GM12878 (cell line): Measurements from ENCODE around the gene CA11. TPM values are rescaled to one million over a fixed set of nuclear protein-coding genes. Genes with fewer than 3 reads are reported as not detected.

ENCODE experiments used
- ATAC-seq: fragments of 200-7000 bp; cut with Tn5 transposase; 3 replicates; pipeline ENCODE4 v1.9.1; 2020; ENCODE audit warnings: mild to moderate bottlenecking, moderate library complexity
- BruUV-seq: library from RNA; stranded (reverse); fragments of 400-500 nt; replicated peaks from 2 replicates; lab custom pipeline; 2021; lab: Mats Ljungman, UMichigan
- CTCF ChIA-PET: fragments of 300-600 bp; sonication (Branson Sonifier 250); formaldehyde crosslinking; extraction: SDS; loops from one replicate; lab custom pipeline; 2021; ENCODE audit warnings: inconsistent platforms; lab: Yijun Ruan, JAX
- POLR2A ChIA-PET: fragments of 350-600 bp; formaldehyde crosslinking; extraction: SDS; loops from one replicate; lab custom pipeline; 2021; ENCODE audit warnings: inconsistent platforms; lab: Charles Lee
- RAD21 ChIA-PET: fragments of 300-600 bp; sonication (Branson Sonifier 250); formaldehyde crosslinking; loops from one replicate; lab custom pipeline; 2023; ENCODE audit warnings: antibody characterized with exemption; ENCODE audit not compliant: unreplicated experiment; lab: Charles Lee
- SMC1A ChIA-PET: fragments of 300-600 bp; sonication (Branson Sonifier 250); formaldehyde crosslinking; loops from one replicate; lab custom pipeline; 2023; ENCODE audit not compliant: unreplicated experiment, uncharacterized antibody; lab: Charles Lee
- DNase-seq: peaks from one replicate; pipeline ENCODE4 v3.0.0-alpha.2; 2011; ENCODE audit warnings: low read depth, low spot score
- FAIRE-seq: peaks from 3 replicates; lab custom pipeline; 2011; peaks lifted over from hg19 to GRCh38; lab: Jason Lieb, UNC
- H2AFZ ChIP-seq: 2 replicates; pipeline ENCODE4 v1.6.0; 2011; ENCODE audit warnings: low read depth, low read length, control low read depth; ENCODE audit not compliant: control insufficient read depth
- H3K27ac ChIP-seq: 2 replicates; pipeline ENCODE4 v1.5.1; 2011; ENCODE audit warnings: control low read depth; ENCODE audit not compliant: control insufficient read depth, insufficient read depth
- H3K27me3 ChIP-seq, 2 experiments: replicated peaks in 1 of 2; 2 replicates each; pipeline versions ENCODE4 v1.6.0 to v1.6.1; 2011; ENCODE audit warnings: low read length in 1 of 2; ENCODE audit not compliant: control insufficient read depth in 2 of 2, insufficient read depth in 2 of 2
- H3K36me3 ChIP-seq, 2 experiments: 2 replicates each; pipeline ENCODE4 v1.5.1; 2011; ENCODE audit warnings: low read length in 1 of 2; ENCODE audit not compliant: control insufficient read depth in 2 of 2, insufficient read depth in 2 of 2
- H3K4me1 ChIP-seq: 2 replicates; pipeline ENCODE4 v1.6.1; 2011; ENCODE audit warnings: mild to moderate bottlenecking, low read length, moderate library complexity, mixed read lengths; ENCODE audit not compliant: control insufficient read depth, insufficient read depth
- H3K4me2 ChIP-seq: 2 replicates; pipeline ENCODE4 v1.6.0; 2011; ENCODE audit warnings: control low read depth; ENCODE audit not compliant: control insufficient read depth, insufficient read depth
- H3K4me3 ChIP-seq: fragments of 200-600 bp; sonication (generic); 2 replicates; pipeline ENCODE4 v1.5.1; 2016
- H3K79me2 ChIP-seq: 2 replicates; pipeline ENCODE4 v1.6.0; 2011; ENCODE audit warnings: low read length; ENCODE audit not compliant: control insufficient read depth, insufficient read depth
- H3K9ac ChIP-seq: 2 replicates; pipeline ENCODE4 v1.8.0; 2011; ENCODE audit warnings: low read length, control low read depth, mixed read lengths; ENCODE audit not compliant: control insufficient read depth, insufficient read depth
- H3K9me3 ChIP-seq: replicated peaks from 3 replicates; pipeline ENCODE4 v1.5.1; 2011; ENCODE audit warnings: mild to moderate bottlenecking, low read length; ENCODE audit not compliant: control insufficient read depth, insufficient read depth
- H4K20me1 ChIP-seq: 2 replicates; pipeline ENCODE4 v1.6.0; 2011; ENCODE audit not compliant: control insufficient read depth, insufficient read depth
- BCL11A ChIP-seq: IDR thresholded peaks from 2 replicates; pipeline ENCODE4 v1.6.1; 2011; ENCODE audit warnings: low read depth, low read length
- BHLHE40 ChIP-seq, 2 experiments: fragments of 450-650 bp in 1 of 2; IDR thresholded peaks; 2 replicates each; pipeline ENCODE4 v1.6.1; 2011 to 2017; ENCODE audit warnings: low read depth in 2 of 2, borderline replicate concordance in 1 of 2, improper control_type of control experiment in 1 of 2, low read length in 1 of 2, mild to moderate bottlenecking in 1 of 2
- CHD1 ChIP-seq: IDR thresholded peaks from 2 replicates; pipeline ENCODE4 v1.6.1; 2012; ENCODE audit warnings: low read depth, low read length, improper control_type of control experiment
- EED ChIP-seq: sonication (generic); IDR thresholded peaks from 2 replicates; pipeline ENCODE4 v1.6.1; 2016; ENCODE audit warnings: antibody characterized with exemption, low read depth
- EGR1 ChIP-seq, 2 experiments: IDR thresholded peaks; 1 replicate in 1 of 2; 2 replicates in 1 of 2; pipeline ENCODE4 v1.6.1; 2011 to 2012; ENCODE audit warnings: low read depth in 2 of 2, low read length in 2 of 2, borderline replicate concordance in 1 of 2, mild to moderate bottlenecking in 1 of 2, moderate library complexity in 1 of 2
- ESRRA ChIP-seq: IDR thresholded peaks from 2 replicates; pipeline ENCODE4 v1.6.1; 2012; ENCODE audit warnings: mild to moderate bottlenecking, low read length, improper control_type of control experiment
- ETV6 ChIP-seq, 2 experiments: fragments of 450-650 bp in 1 of 2; IDR thresholded peaks in 1 of 2; conservative IDR thresholded peaks in 1 of 2; 2 replicates each; pipeline ENCODE4 v1.6.1; 2014; ENCODE audit warnings: antibody characterized with exemption in 1 of 2, borderline replicate concordance in 1 of 2, low read depth in 1 of 2, mild to moderate bottlenecking in 1 of 2, moderate library complexity in 1 of 2
- EZH2 ChIP-seq: IDR thresholded peaks from 2 replicates; pipeline ENCODE4 v1.6.1; 2012; ENCODE audit warnings: low read depth, mild to moderate bottlenecking, control low read depth, inconsistent platforms, low read length, borderline replicate concordance; ENCODE audit not compliant: control insufficient read depth
- FOS ChIP-seq: IDR thresholded peaks from 3 replicates; pipeline ENCODE4 v1.6.1; 2011; ENCODE audit warnings: borderline replicate concordance; ENCODE audit not compliant: insufficient read length; ENCODE audit errors: extremely low read depth
- HCFC1 ChIP-seq: fragments of 150-350 bp; IDR thresholded peaks from 2 replicates; pipeline ENCODE4 v1.6.1; 2014; ENCODE audit warnings: low read length
- HDAC2 ChIP-seq: fragments of 200-600 bp; sonication (generic); IDR thresholded peaks from 2 replicates; pipeline ENCODE4 v1.6.1; 2017
- HSF1 ChIP-seq: fragments of 150-350 bp; IDR thresholded peaks from 2 replicates; pipeline ENCODE4 v1.6.1; 2014; ENCODE audit warnings: mild to moderate bottlenecking, low read depth, low read length
- IRF4 ChIP-seq: IDR thresholded peaks from 2 replicates; pipeline ENCODE4 v1.6.1; 2011; ENCODE audit warnings: low read depth, low read length
- MXI1 ChIP-seq: fragments of 150-350 bp; IDR thresholded peaks from 2 replicates; pipeline ENCODE4 v1.6.1; 2011; ENCODE audit warnings: low read depth, mild to moderate bottlenecking, inconsistent platforms, low read length, improper control_type of control experiment
- MYB ChIP-seq: fragments of 150-350 bp; IDR thresholded peaks from 2 replicates; pipeline ENCODE4 v1.6.1; 2014; ENCODE audit warnings: mild to moderate bottlenecking, low read depth, low read length, borderline replicate concordance
- POLR2AphosphoS5 ChIP-seq: IDR thresholded peaks from 2 replicates; pipeline ENCODE4 v1.6.1; 2011; ENCODE audit warnings: mild to moderate bottlenecking, low read length, inconsistent platforms
- RAD21 ChIP-seq: IDR thresholded peaks from 2 replicates; pipeline ENCODE4 v1.6.1; 2011; ENCODE audit warnings: mild to moderate bottlenecking, low read depth, low read length, moderate library complexity; ENCODE audit not compliant: insufficient read depth
- STAT1 ChIP-seq: fragments of 450-650 bp; conservative IDR thresholded peaks from 2 replicates; pipeline ENCODE4 v1.6.1; 2014; ENCODE audit warnings: antibody characterized with exemption, mild to moderate bottlenecking
- TCF3 ChIP-seq: IDR thresholded peaks from 2 replicates; pipeline ENCODE4 v1.6.1; 2012; ENCODE audit warnings: low read depth, mild to moderate bottlenecking, low read length, borderline replicate concordance; ENCODE audit not compliant: insufficient read depth
- USF1 ChIP-seq: IDR thresholded peaks from 2 replicates; pipeline ENCODE4 v1.6.1; 2011; ENCODE audit warnings: borderline replicate concordance, low read depth, mild to moderate bottlenecking, moderate library complexity, mixed read lengths, low read length; ENCODE audit not compliant: insufficient read depth; ENCODE audit errors: extremely low read length
- YY1 ChIP-seq: IDR thresholded peaks from 2 replicates; pipeline ENCODE4 v1.6.1; 2011; ENCODE audit warnings: low read depth, mild to moderate bottlenecking, low read length
- ZNF622 ChIP-seq: fragments of 450-650 bp; IDR thresholded peaks from 2 replicates; pipeline ENCODE4 v1.6.1; 2017; ENCODE audit warnings: mild to moderate bottlenecking, inconsistent platforms
- WGBS: methylation state at CpG from one replicate; pipeline ENCODE4 v1.1.6; 2016; ENCODE audit warnings: low lambda C conversion rate; ENCODE audit not compliant: insufficient replicate concordance, insufficient coverage; ENCODE audit errors: missing lambda C conversion rate; 5-methylcytosine and 5-hydroxymethylcytosine counted together
- in situ Hi-C: fragments of 300-500 bp; cut with MboI; formaldehyde crosslinking; loops from 9 replicates; pipeline ENCODE4 v1.14.3; 2018; ENCODE audit warnings: mixed read lengths
- intact Hi-C: fragments of 100-400 bp; cut with micrococcal nuclease; formaldehyde crosslinking; loops from one replicate; pipeline ENCODE4 v1.14.2; 2022; ENCODE audit not compliant: unreplicated experiment
- polyA plus RNA-seq, 11 experiments: library from polyadenylated mRNA; depleted of rRNA in 4 of 11; unstranded in 6 of 11; stranded (reverse) in 5 of 11; fragments of >200 nt; fragmentation: Nextera tagmentation in 4 of 11; fragmentation: Illumina TruSeq in 1 of 11; extraction: Ambion mirVana in 4 of 11; extraction: Trizol in 1 of 11; gene quantifications; 1 replicate in 1 of 11; 2 replicates in 10 of 11; pipeline versions ENCODE4 v1.2.1 to v1.2.3, GENCODE V29; 2011 to 2016; ENCODE audit warnings: inconsistent platforms in 2 of 11, missing spikeins in 2 of 11, low read depth in 1 of 11
- total RNA-seq, 4 experiments: library from RNA; depleted of rRNA in 3 of 4; stranded (reverse); fragments of >200 nt in 3 of 4; fragmentation: Illumina TruSeq in 1 of 4; extraction: Trizol in 1 of 4; gene quantifications; 2 replicates each; pipeline versions ENCODE4 v1.2.1 to v1.2.3, GENCODE V29; 2013 to 2021

The CA11 gene
- total and polyA plus RNA-seq, 10 of the 15 experiments (the other 5 are each of a cell fraction or from before 2014, with no cell fraction given): 1.7 to 7.5 (median 2.4) TPM

- Histone ChIP-seq H3K4me1 (peaks cover 28% of the 10 kb centered on the region), H3K4me2 (peak overlapping the region; percentile 92), H3K27ac (peak overlapping the region; percentile 79), H3K27me3 (no peaks in the 10 kb centered on the region), H2AFZ (peak overlapping the region; percentile 64), H3K79me2 (peaks cover 5% of the 10 kb centered on the region), H3K9me3 (no peaks in the 10 kb centered on the region), H3K36me3 (peaks cover 0 to 3% of the 10 kb centered on the region in 2 experiments; a peak in 2 of 4 replicates), H4K20me1 (no peaks in the 10 kb centered on the region), H3K9ac (peak overlapping the region; percentile 79), H3K4me3 (peak overlapping the region; percentile 89)
- ATAC-seq (peak; percentile 42), DNase-seq (no peak), FAIRE-seq (no peak)
- ChIA-PET SMC1A (interaction anchor here (2.8 kb wide), 1 partner anchor 12 kb away, joined by 22 read pairs; no protein-coding TSS in a partner anchor), RAD21 (interaction anchor here (2.7 kb wide), 1 partner anchor 11 kb away, joined by 10 read pairs; no protein-coding TSS in a partner anchor), CTCF (interaction anchor here (2.1 to 2.3 kb wide), 2 partner anchors 10 to 12 kb away, joined by 9 to 10 read pairs; partner anchors contain the start of gene CA11), POLR2A (interaction anchor here (0.6 to 3.3 kb wide), 3 partner anchors 9 to 18 kb away, joined by 5 to 62 read pairs (median 8); partner anchors contain the start of genes RPL18 and SPHK2)
- intact Hi-C loops: loop anchor here (10.0 kb wide), 1 partner anchor 329 kb away; the partner anchor contains the start of gene FTL
- BruUV-seq: no TSS peak
- in situ Hi-C loops: loop anchor here (25.0 kb wide), 1 partner anchor 1252 kb away; the partner anchor contains the start of genes AKT1S1, IL4I1 and TBC1D17
- 2% methylated on average over 24 of the region's 67 CpGs for WGBS
- TF ChIP-seq CHD1 (no peak), EGR1 (IDR thresholded peaks at IDR 0.05; ENCODE audit: borderline replicate concordance in 1 of 2, low read depth in 2 of 2, low read length in 2 of 2) (peak in 1 of 2 experiments; percentile 90; a peak in 2 of 3 replicates), IRF4 (no peak), ZNF622 (no peak), EED (no peak), MXI1 (0 out of 2 replicates have a peak, but pooled peaks have one; percentile 30), RAD21 (no peak), ETV6 (conservative IDR thresholded peaks at IDR 0.05 in 1 of 2, IDR thresholded peaks at IDR 0.05 in 1 of 2; ENCODE audit: borderline replicate concordance in 1 of 2, low read depth in 1 of 2) (no peak), USF1 (no peak), STAT1 (no peak), EZH2 (no peak), YY1 (no peak), MYB (no peak), BHLHE40 (IDR thresholded peaks at IDR 0.05; ENCODE audit: borderline replicate concordance in 1 of 2, low read depth in 2 of 2, low read length in 1 of 2) (peak; percentile 39 to 83; a peak in 2 of 4 replicates), FOS (no peak), HDAC2 (no peak), TCF3 (no peak), POLR2AphosphoS5 (no peak; the same call in 1 of the 2 replicates), ESRRA (no peak), HCFC1 (no peak), BCL11A (no peak), HSF1 (no peak)
Observed at GRCh38 chr19:48635263-48635965, 10.6 kb downstream of the CA11 start.
